ENCODE measurements around the gene ADRA2C.

DNA sequence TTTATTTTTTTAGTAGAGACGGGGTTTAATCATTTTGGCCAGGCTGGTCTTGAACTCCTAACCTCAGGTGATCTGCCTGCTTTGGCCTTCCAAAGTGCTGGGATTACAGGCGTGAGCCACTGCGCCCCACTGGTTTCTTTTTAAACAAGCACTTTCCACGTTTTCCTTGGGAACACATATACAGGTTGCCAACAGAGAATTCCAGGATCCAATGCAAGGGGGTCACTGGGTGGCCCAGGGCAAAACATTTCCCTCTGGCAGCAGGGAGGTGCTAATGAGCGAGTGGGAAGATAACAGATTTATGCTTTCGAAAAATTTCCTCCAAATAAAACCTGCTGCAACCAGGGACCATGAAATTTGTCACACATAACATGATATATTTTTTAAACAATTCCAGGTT is 41.1 kb downstream of the ADRA2C start:
- TF ChIP-seq, protein P1, sequence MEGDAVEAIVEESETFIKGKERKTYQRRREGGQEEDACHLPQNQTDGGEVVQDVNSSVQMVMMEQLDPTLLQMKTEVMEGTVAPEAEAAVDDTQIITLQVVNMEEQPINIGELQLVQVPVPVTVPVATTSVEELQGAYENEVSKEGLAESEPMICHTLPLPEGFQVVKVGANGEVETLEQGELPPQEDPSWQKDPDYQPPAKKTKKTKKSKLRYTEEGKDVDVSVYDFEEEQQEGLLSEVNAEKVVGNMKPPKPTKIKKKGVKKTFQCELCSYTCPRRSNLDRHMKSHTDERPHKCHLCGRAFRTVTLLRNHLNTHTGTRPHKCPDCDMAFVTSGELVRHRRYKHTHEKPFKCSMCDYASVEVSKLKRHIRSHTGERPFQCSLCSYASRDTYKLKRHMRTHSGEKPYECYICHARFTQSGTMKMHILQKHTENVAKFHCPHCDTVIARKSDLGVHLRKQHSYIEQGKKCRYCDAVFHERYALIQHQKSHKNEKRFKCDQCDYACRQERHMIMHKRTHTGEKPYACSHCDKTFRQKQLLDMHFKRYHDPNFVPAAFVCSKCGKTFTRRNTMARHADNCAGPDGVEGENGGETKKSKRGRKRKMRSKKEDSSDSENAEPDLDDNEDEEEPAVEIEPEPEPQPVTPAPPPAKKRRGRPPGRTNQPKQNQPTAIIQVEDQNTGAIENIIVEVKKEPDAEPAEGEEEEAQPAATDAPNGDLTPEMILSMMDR (IDR thresholded peaks at IDR 0.05): no peak
- no peak for TF ChIP-seq POLR2A (IDR thresholded peaks at IDR 0.05)
- no peak for TF ChIP-seq POLR2AphosphoS5 (IDR thresholded peaks at IDR 0.05)
